ENCODE results near the gene DPP10.

DNA sequence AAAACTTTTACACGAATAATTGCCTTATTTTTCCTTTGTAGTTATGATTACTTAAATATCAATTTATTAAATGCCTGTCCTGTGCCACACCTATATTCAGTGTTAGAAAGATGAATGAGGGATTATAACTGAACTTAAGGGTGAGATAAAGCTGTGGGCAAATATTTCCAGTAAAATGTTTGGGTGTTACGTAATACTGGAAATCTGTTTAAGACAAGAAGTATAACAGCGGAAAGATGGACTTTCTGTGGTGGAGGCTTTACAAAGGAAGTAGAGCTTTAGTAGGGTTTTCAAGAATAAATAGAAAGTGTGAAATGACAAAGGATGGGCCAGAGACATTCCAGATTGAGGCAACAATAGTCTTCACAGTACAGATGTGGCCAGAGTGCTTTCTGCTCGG, 927.0 kb downstream of the DPP10 start:
- TF ChIP-seq, protein P1, sequence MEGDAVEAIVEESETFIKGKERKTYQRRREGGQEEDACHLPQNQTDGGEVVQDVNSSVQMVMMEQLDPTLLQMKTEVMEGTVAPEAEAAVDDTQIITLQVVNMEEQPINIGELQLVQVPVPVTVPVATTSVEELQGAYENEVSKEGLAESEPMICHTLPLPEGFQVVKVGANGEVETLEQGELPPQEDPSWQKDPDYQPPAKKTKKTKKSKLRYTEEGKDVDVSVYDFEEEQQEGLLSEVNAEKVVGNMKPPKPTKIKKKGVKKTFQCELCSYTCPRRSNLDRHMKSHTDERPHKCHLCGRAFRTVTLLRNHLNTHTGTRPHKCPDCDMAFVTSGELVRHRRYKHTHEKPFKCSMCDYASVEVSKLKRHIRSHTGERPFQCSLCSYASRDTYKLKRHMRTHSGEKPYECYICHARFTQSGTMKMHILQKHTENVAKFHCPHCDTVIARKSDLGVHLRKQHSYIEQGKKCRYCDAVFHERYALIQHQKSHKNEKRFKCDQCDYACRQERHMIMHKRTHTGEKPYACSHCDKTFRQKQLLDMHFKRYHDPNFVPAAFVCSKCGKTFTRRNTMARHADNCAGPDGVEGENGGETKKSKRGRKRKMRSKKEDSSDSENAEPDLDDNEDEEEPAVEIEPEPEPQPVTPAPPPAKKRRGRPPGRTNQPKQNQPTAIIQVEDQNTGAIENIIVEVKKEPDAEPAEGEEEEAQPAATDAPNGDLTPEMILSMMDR (IDR thresholded peaks at IDR 0.05): no peak
- no peak for TF ChIP-seq POLR2A (IDR thresholded peaks at IDR 0.05)

All from body of pancreas (tissue), 4 donors.